HepG2 (cell line): ENCODE data around the gene FECH. TPM values are rescaled to one million over a fixed set of nuclear protein-coding genes. Genes with fewer than 3 reads are reported as not detected.
A peak's percentile ranks its signal among the peaks of the same experiment; 100 is the strongest.

ENCODE experiments used
- ATF1 ChIP-seq: IDR thresholded peaks from 2 replicates; pipeline ENCODE4 v1.6.1; 2016; ENCODE audit warnings: mild to moderate bottlenecking, control low read depth
- ATF3 ChIP-seq: sonication (generic); formaldehyde crosslinking; IDR thresholded peaks from 2 replicates; pipeline ENCODE4 v1.4.0; 2020; ENCODE audit warnings: missing genetic modification reagents
- BATF2 ChIP-seq: sonication (generic); formaldehyde crosslinking; IDR thresholded peaks from 2 replicates; pipeline ENCODE4 v1.8.0; 2022; ENCODE audit warnings: mild to moderate bottlenecking, missing genetic modification reagents, moderate library complexity
- CBX1 ChIP-seq: IDR thresholded peaks from one replicate; pipeline ENCODE4 v1.6.1; 2016; ENCODE audit warnings: antibody characterized with exemption, low read depth
- CREBL2 ChIP-seq: sonication (generic); formaldehyde crosslinking; IDR thresholded peaks from 2 replicates; pipeline ENCODE4 v1.8.1; 2023; ENCODE audit warnings: missing genetic modification reagents, mild to moderate bottlenecking, borderline replicate concordance
- ESRRA ChIP-seq: sonication (generic); formaldehyde crosslinking; IDR thresholded peaks from 2 replicates; pipeline ENCODE4 v1.5.1; 2020; ENCODE audit warnings: mild to moderate bottlenecking, low read depth, missing genetic modification reagents
- FOXJ3 ChIP-seq: sonication (generic); formaldehyde crosslinking; IDR thresholded peaks from 2 replicates; pipeline ENCODE4 v1.4.0; 2020; ENCODE audit warnings: missing genetic modification reagents, mild to moderate bottlenecking, borderline replicate concordance
- HDAC2 ChIP-seq: sonication (generic); formaldehyde crosslinking; IDR thresholded peaks from 2 replicates; pipeline ENCODE4 v1.4.0; 2020; ENCODE audit warnings: missing genetic modification reagents
- HOXD1 ChIP-seq: sonication (generic); formaldehyde crosslinking; IDR thresholded peaks from 2 replicates; pipeline ENCODE4 v1.5.0; 2020; ENCODE audit warnings: missing genetic modification reagents
- JUN ChIP-seq: sonication (generic); formaldehyde crosslinking; IDR thresholded peaks from 2 replicates; pipeline ENCODE4 v1.4.0; 2020; ENCODE audit warnings: mild to moderate bottlenecking, missing genetic modification reagents
- KAT8 ChIP-seq: IDR thresholded peaks from 2 replicates; pipeline ENCODE4 v1.6.1; 2016; ENCODE audit warnings: missing genetic modification reagents, missing compliant biosample characterization
- LRRFIP1 ChIP-seq: sonication (generic); formaldehyde crosslinking; conservative IDR thresholded peaks from 2 replicates; pipeline ENCODE4 v1.4.0; 2020; ENCODE audit warnings: missing genetic modification reagents
- MAX ChIP-seq: IDR thresholded peaks from 2 replicates; pipeline ENCODE4 v1.6.1; 2012; ENCODE audit warnings: inconsistent platforms
- MBNL3 ChIP-seq: fragments of 250-450 bp; sonication (Bioruptor Pico); conservative IDR thresholded peaks from 2 replicates; pipeline ENCODE4 v1.8.0; 2022; ENCODE audit warnings: mild to moderate bottlenecking, inconsistent platforms
- MLXIP ChIP-seq: sonication (generic); formaldehyde crosslinking; IDR thresholded peaks from 2 replicates; pipeline ENCODE4 v1.9.0; 2021; ENCODE audit warnings: missing genetic modification reagents, borderline replicate concordance
- MXD4 ChIP-seq: IDR thresholded peaks from 2 replicates; pipeline ENCODE4 v1.6.1; 2016; ENCODE audit warnings: mild to moderate bottlenecking, missing biosample characterization, missing genetic modification reagents
- NR3C1 ChIP-seq: sonication (generic); formaldehyde crosslinking; IDR thresholded peaks from 2 replicates; pipeline ENCODE4 v1.4.0; 2020; ENCODE audit warnings: missing genetic modification reagents
- SOX13 ChIP-seq, 3 experiments: fragments of 450-650 bp in 1 of 3; sonication (generic) in 1 of 3; formaldehyde crosslinking in 1 of 3; IDR thresholded peaks in 2 of 3; conservative IDR thresholded peaks in 1 of 3; 2 replicates each; pipeline versions ENCODE4 v1.5.0 to v1.6.1; 2016 to 2020; ENCODE audit warnings: antibody characterized with exemption in 1 of 3, mild to moderate bottlenecking in 1 of 3, missing compliant biosample characterization in 1 of 3, missing genetic modification reagents in 1 of 3, moderate library complexity in 1 of 3
- TERF1 ChIP-seq: sonication (generic); formaldehyde crosslinking; IDR thresholded peaks from 2 replicates; pipeline ENCODE4 v1.8.0; 2022; ENCODE audit warnings: mild to moderate bottlenecking, missing genetic modification reagents, moderate library complexity
- ZNF605 ChIP-seq: sonication (generic); formaldehyde crosslinking; IDR thresholded peaks from 2 replicates; pipeline ENCODE4 v1.8.0; 2022; ENCODE audit warnings: mild to moderate bottlenecking, missing genetic modification reagents
- polyA plus RNA-seq, 8 experiments: library from polyadenylated mRNA; depleted of rRNA in 3 of 8; stranded (reverse) in 7 of 8; unstranded in 1 of 8; fragments of >200 nt; fragmentation: Illumina TruSeq in 4 of 8; extraction: Trizol in 4 of 8; gene quantifications; 2 replicates each; pipeline versions ENCODE4 v1.2.1 to v1.2.3, GENCODE V29; 2011 to 2016; ENCODE audit warnings: low read depth in 4 of 8, missing spikeins in 1 of 8, mixed read lengths in 1 of 8; ENCODE audit not compliant: insufficient read depth in 1 of 8
- total RNA-seq, 5 experiments: library from RNA; depleted of rRNA; stranded (reverse); fragments of >200 nt; fragmentation: Illumina TruSeq; extraction: Trizol; gene quantifications; 2 replicates each; pipeline ENCODE4 v1.2.3, GENCODE V29; 2016; ENCODE audit warnings: low read depth in 1 of 5

The FECH gene
- total and polyA plus RNA-seq, 2 of the 13 experiments (the other 11 are each of a cell fraction or from before 2014, with no cell fraction given), result 14.7 to 21.9 TPM

GRCh38 chr18:57630002-57630753 is 43.7 kb upstream of the FECH start (continued):
- TF ChIP-seq SOX13 (IDR thresholded peaks at IDR 0.05) (no peak), SOX13 (CRISPR knock-in tag; conservative IDR thresholded peaks at IDR 0.05 in 1 of 2, IDR thresholded peaks at IDR 0.05 in 1 of 2) (no peak; a peak in 1 of 4 replicates), TERF1 (no peak), MLXIP (CRISPR knock-in tag) (no peak), ZNF605 (CRISPR knock-in tag) (peak; percentile 71; the same call in 1 of the 2 replicates), ATF1 (CRISPR knock-in tag) (peak; percentile 53), HOXD1 (CRISPR knock-in tag) (0 out of 2 replicates have a peak, but pooled peaks have one; percentile 65), HDAC2 (CRISPR knock-in tag) (peak; percentile 66; the same call in 1 of the 2 replicates), KAT8 (CRISPR knock-in tag) (peak; percentile 97), ESRRA (CRISPR knock-in tag) (peak; percentile 59; the same call in 1 of the 2 replicates), ATF3 (CRISPR knock-in tag) (no peak), NR3C1 (CRISPR knock-in tag) (no peak), JUN (CRISPR knock-in tag) (no peak), MBNL3 (CRISPR knock-in tag) (no peak), CREBL2 (CRISPR knock-in tag) (no peak), FOXJ3 (CRISPR knock-in tag) (peak; percentile 60; the same call in 1 of the 2 replicates), MAX (peak; percentile 85), CBX1 (no peak), MXD4 (CRISPR knock-in tag) (peak; percentile 75), BATF2 (CRISPR knock-in tag) (no peak), LRRFIP1 (CRISPR knock-in tag) (no peak)
